Activated naive CD4-positive, alpha-beta T cell treated with anti-CD3 and anti-CD28 coated beads, Interleukin-2, amount 10 ng/mL, durations not matched to agents 7 days and 5 days (primary cell): ENCODE results near the gene OSBPL9.
"Not testable (repeated sequence)": the region's sequence is repeated elsewhere in the genome, so short reads cannot be mapped to it uniquely, and the experiment has no call there.

ENCODE experiments used
- CTCF ChIA-PET: fragments of 350-600 bp; sonication (Branson Sonifier 250); formaldehyde crosslinking; loops from one replicate; lab custom pipeline; 2021; ENCODE audit warnings: antibody characterized with exemption; lab: Charles Lee
- DNase-seq: peaks from one replicate; pipeline ENCODE4 v3.0.0-alpha.2; 2020
- H3K27ac Mint-ChIP-seq: one replicate; pipeline ENCODE4 v1.8.0; 2021; ENCODE audit warnings: mild to moderate bottlenecking, moderate library complexity, mixed read lengths
- H3K27me3 Mint-ChIP-seq: one replicate; pipeline ENCODE4 v1.8.0; 2021; ENCODE audit warnings: mild to moderate bottlenecking, mixed read lengths
- H3K36me3 Mint-ChIP-seq: one replicate; pipeline ENCODE4 v1.8.0; 2021; ENCODE audit warnings: mixed read lengths
- H3K4me1 Mint-ChIP-seq: one replicate; pipeline ENCODE4 v1.8.0; 2021; ENCODE audit warnings: mixed read lengths
- H3K4me3 Mint-ChIP-seq: one replicate; pipeline ENCODE4 v1.8.0; 2021; ENCODE audit warnings: mild to moderate bottlenecking, moderate library complexity, mixed read lengths
- H3K9me3 Mint-ChIP-seq: one replicate; pipeline ENCODE4 v1.8.0; 2021; ENCODE audit warnings: mixed read lengths

The OSBPL9 gene

DNA sequence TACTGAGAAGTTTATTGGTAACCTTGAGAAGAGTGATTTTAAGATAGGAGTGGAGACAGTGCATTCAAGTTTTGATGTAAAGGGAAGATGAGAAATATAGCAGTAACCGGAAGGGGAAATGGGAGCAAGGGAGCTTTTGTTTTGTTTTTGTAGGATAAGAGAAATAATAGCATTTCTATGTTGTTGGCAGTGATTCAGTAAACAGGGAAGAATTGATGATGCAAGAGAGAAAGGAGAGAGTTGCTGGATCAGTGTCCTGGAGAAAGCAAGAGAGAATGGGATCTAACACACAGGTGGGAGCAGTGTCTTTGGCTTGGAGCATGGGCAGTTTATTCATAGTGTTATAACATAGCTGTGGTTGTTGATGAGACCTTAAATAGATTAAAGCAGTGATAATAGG, 56.4 kb downstream of the OSBPL9 start:
- no peaks in the 10 kb centered on the region for H3K27me3 Mint-ChIP-seq
- CTCF ChIA-PET = no interaction called here

DNA sequence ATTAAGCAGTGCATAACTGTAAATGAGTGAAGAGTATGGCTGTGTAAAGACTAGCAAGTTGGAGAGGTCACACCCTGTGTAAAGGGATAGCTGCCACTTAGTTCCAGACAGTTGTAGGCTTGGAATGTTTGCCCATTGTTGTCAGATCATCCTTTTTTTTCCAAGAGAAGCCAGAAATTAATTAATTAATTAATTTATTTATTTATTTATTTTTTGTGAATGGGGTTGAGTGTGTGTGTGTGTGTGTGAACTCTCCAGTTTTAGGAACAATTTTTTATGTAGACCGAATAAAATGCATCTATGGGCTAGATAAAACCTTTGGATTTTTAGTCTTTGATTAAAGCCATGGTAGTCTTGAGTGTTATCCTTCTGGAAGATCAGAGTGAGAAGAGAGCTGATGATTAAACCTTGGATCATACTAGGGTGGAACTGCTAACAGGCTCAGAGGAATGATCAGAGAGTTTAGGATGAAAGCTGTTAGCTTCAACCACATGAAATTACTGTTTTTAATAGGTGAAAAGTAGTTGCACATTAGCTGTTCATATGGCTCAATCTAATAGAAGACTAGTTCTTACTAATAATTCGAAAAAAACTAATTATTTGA, 58.4 kb downstream of the OSBPL9 start:
- H3K4me1 Mint-ChIP-seq = peaks cover 3% of the 10 kb centered on the region
- CTCF ChIA-PET = no interaction called here
- no peak overlapping the region for H3K27ac Mint-ChIP-seq
- no peaks in the 10 kb centered on the region for H3K27me3 Mint-ChIP-seq
- no peaks in the 10 kb centered on the region for H3K9me3 Mint-ChIP-seq
- no peaks in the 10 kb centered on the region for H3K36me3 Mint-ChIP-seq
- H3K4me3 Mint-ChIP-seq = no peak overlapping the region
- no peak for DNase-seq

More for the DNA sequence above, 56.4 kb downstream of the OSBPL9 start:
- H3K4me3 Mint-ChIP-seq = no peak overlapping the region
- H3K36me3 Mint-ChIP-seq = no peaks in the 10 kb centered on the region
- no peaks in the 10 kb centered on the region for H3K9me3 Mint-ChIP-seq
- no peak overlapping the region for H3K27ac Mint-ChIP-seq
- no peak for DNase-seq
- no peaks in the 10 kb centered on the region for H3K4me1 Mint-ChIP-seq

DNA sequence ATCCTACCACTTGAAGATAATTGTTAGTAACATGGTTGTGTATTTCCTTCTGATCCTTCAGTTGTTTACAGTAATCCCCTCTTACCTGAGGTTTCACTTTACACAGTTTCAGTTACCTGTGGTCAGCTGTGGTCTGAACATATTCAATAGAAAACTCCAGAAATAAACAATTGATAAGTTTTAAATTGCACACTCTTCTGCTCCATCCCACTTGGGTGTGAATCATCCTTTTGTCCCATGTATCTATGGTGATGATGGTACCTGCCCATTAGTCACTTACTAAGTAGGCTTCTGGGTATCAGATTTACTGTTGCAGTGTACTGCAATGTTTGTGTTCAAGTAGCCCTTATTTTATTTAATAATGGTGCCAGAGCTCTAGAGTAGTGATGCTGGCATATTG, 62.5 kb downstream of the OSBPL9 start:
- Mint-ChIP-seq H3K4me1 (peaks cover 3% of the 10 kb centered on the region), H3K4me3 (no peak overlapping the region), H3K27ac (no peak overlapping the region), H3K36me3 (no peaks in the 10 kb centered on the region), H3K9me3 (no peaks in the 10 kb centered on the region), H3K27me3 (no peaks in the 10 kb centered on the region)
- CTCF ChIA-PET = no interaction called here
- DNase-seq = no peak

DNA sequence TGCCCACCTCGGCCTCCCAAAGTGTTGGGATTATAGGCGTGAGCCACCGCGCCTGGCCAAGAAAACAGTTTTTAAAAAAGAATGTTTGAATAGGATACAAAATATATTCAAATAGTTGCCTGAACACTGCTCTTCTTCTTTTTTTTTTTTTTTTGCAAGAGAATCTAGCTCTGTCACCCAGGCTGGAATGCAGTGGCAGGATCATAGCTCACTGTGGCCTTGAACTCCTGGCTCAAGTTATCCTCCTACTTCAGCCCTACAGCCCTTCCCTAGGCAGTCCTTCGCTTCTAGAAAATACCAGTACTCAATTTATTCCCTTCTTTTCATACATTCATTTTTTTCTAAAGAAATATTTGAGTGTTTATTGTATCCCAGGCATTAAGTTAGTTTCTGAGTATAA, 67.9 kb downstream of the OSBPL9 start:
- Mint-ChIP-seq H3K27ac (no peak overlapping the region), H3K27me3 (no peaks in the 10 kb centered on the region), H3K4me1 (no peaks in the 10 kb centered on the region), H3K9me3 (no peaks in the 10 kb centered on the region), H3K36me3 (no peaks in the 10 kb centered on the region), H3K4me3 (no peak overlapping the region)
- no peak for DNase-seq
- CTCF ChIA-PET = no interaction called here

DNA sequence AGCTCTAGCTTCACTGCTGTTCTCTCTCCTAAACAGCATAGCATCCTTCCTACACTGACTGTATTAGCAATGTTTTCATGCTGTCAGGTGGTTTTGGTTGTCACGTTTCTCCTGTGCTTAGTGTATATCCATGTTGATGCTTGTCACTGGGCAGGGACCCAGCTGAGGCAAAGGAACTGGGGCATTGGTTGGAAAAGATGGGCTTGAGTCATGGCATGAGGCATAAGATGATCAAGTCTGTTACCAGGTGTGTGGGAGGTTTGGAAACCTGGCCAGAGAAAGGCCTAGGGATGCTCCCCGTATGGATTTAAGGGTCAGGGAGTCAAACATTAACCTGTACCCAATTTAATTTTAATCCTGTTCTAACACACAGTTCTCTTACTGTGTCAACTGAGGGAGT, 69.6 kb downstream of the OSBPL9 start:
- H3K36me3 Mint-ChIP-seq = no peaks in the 10 kb centered on the region
- no peak overlapping the region for H3K4me3 Mint-ChIP-seq
- H3K27me3 Mint-ChIP-seq = no peaks in the 10 kb centered on the region
- CTCF ChIA-PET = interaction anchor here (0.5 kb wide), 1 partner anchor 101 kb away, joined by 3 read pairs; no protein-coding TSS in a partner anchor
- H3K9me3 Mint-ChIP-seq = no peaks in the 10 kb centered on the region
- no peaks in the 10 kb centered on the region for H3K4me1 Mint-ChIP-seq
- DNase-seq = no peak
- no peak overlapping the region for H3K27ac Mint-ChIP-seq

DNA sequence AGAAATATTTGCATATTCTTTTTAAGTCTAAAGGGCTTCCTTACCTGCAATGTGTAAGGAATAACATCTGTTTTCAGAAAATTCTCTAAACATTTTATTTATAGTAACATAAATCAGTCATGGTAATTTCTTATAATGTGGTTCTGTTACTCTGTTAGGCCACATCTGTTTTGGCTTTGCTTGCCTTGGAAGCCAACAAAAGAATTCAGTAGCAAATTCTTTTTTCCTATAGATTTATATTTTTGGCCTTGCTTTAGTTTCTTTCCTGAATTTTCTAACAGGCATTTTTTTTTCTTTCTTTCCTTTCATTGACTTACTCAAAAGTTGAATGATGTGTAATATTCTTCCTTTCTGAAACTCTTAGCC, 72.2 kb downstream of the OSBPL9 start:
- Mint-ChIP-seq H3K4me1 (no peaks in the 10 kb centered on the region), H3K27me3 (no peaks in the 10 kb centered on the region), H3K27ac (no peak overlapping the region), H3K4me3 (no peak overlapping the region), H3K36me3 (no peaks in the 10 kb centered on the region), H3K9me3 (no peaks in the 10 kb centered on the region)
- DNase-seq = no peak
- CTCF ChIA-PET = interaction anchor here (0.9 kb wide), 1 partner anchor 120 kb away, joined by 3 read pairs; no protein-coding TSS in a partner anchor

DNA sequence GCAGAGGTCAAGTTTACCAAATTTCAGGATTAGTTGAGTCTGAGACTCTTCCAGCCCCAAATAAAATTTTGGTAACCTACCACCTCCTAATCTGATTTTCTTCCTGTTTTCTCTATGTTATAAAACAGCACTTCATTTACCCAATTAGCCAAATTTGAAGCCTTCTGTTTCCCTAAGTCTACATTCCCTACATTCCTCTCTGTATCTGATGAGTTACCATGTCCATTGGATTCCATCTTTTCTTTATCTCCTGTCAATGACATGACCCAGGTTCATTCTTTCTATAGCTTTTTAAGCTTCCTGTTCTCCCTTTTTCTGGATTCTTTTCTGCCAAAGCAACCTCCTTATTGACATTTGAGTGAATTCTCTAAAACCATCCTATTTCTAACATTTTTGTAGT, 72.8 kb downstream of the OSBPL9 start:
- Mint-ChIP-seq H3K4me1 (no peaks in the 10 kb centered on the region), H3K9me3 (no peaks in the 10 kb centered on the region), H3K4me3 (no peak overlapping the region), H3K27ac (no peak overlapping the region), H3K36me3 (no peaks in the 10 kb centered on the region), H3K27me3 (no peaks in the 10 kb centered on the region)
- CTCF ChIA-PET = no interaction called here
- DNase-seq = no peak

- no peaks in the 10 kb centered on the region for H3K27me3 Mint-ChIP-seq
- no peak for DNase-seq
- CTCF ChIA-PET = interaction anchor here (0.6 kb wide), 1 partner anchor 358 kb away, joined by 3 read pairs; no protein-coding TSS in a partner anchor
- H3K9me3 Mint-ChIP-seq = no peaks in the 10 kb centered on the region
- H3K4me1 Mint-ChIP-seq = no peaks in the 10 kb centered on the region
- H3K4me3 Mint-ChIP-seq = no peak overlapping the region
- H3K27ac Mint-ChIP-seq = no peak overlapping the region
- no peaks in the 10 kb centered on the region for H3K36me3 Mint-ChIP-seq
These were observed 73.5 kb downstream of the OSBPL9 start for GRCh38 chr1:51690285-51690961.

GRCh38 chr1:51691920-51692319, 75.0 kb downstream of the OSBPL9 start:
- CTCF ChIA-PET = no interaction called here
- Mint-ChIP-seq H3K9me3 (no peaks in the 10 kb centered on the region), H3K4me1 (no peaks in the 10 kb centered on the region), H3K27ac (no peak overlapping the region), H3K4me3 (no peak overlapping the region), H3K27me3 (no peaks in the 10 kb centered on the region), H3K36me3 (no peaks in the 10 kb centered on the region)
- no peak for DNase-seq

GRCh38 chr1:51693419-51694155, 76.7 kb downstream of the OSBPL9 start:
- DNase-seq = no peak
- H3K4me1 Mint-ChIP-seq = no peaks in the 10 kb centered on the region
- CTCF ChIA-PET = no interaction called here
- H3K36me3 Mint-ChIP-seq = no peaks in the 10 kb centered on the region
- H3K4me3 Mint-ChIP-seq = no peak overlapping the region
- no peak overlapping the region for H3K27ac Mint-ChIP-seq
- no peaks in the 10 kb centered on the region for H3K27me3 Mint-ChIP-seq
- H3K9me3 Mint-ChIP-seq = no peaks in the 10 kb centered on the region

DNA sequence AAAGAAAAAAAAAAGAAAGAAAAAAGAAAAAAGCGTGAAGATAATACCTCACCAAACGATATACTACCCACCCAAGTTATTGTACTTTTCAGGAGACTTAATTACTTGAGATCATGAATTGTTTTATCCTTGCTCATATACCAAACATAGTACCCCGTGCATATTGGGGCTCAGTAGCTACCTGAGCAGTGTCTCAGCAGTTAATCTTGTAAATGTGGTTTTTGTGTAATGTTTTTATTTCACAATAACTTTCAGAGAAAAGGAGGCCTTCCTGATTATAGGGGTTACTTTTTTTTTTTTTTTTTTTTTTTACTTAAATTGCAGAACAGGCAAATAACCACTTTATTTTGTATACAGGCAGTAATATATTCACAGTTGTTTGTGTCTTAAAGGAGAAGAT, 80.3 kb downstream of the OSBPL9 start:
- Mint-ChIP-seq H3K4me1 (no peaks in the 10 kb centered on the region), H3K27ac (no peak overlapping the region), H3K9me3 (no peaks in the 10 kb centered on the region), H3K27me3 (no peaks in the 10 kb centered on the region), H3K4me3 (no peak overlapping the region), H3K36me3 (no peaks in the 10 kb centered on the region)
- DNase-seq = no peak
- CTCF ChIA-PET = no interaction called here

DNA sequence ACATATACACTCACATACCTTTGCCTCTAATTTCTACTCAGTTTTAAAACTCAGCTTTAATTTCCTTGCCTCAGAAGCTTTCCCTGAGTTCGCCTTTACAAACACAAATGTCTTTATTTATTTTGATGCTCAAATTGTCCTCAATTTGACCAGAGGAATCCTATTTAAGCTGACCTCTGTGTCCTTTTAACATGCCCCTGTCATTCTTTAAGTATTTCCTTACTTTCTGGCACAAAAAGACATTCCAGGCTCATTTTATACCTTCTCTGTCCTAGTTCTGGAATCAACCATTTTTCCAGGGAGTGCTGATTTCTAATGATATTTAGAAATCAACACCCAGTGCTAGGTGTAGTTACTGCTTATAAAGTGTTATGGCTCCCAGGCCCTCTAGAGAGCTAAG, 82.5 kb downstream of the OSBPL9 start:
- H3K36me3 Mint-ChIP-seq = no peaks in the 10 kb centered on the region
- no peaks in the 10 kb centered on the region for H3K4me1 Mint-ChIP-seq
- no peak overlapping the region for H3K4me3 Mint-ChIP-seq
- no peaks in the 10 kb centered on the region for H3K9me3 Mint-ChIP-seq
- no peaks in the 10 kb centered on the region for H3K27me3 Mint-ChIP-seq
- no peak for DNase-seq
- H3K27ac Mint-ChIP-seq = no peak overlapping the region
- CTCF ChIA-PET = no interaction called here

- H3K36me3 Mint-ChIP-seq, H3K27ac Mint-ChIP-seq, DNase-seq, CTCF ChIA-PET, H3K4me1 Mint-ChIP-seq, H3K4me3 Mint-ChIP-seq, H3K27me3 Mint-ChIP-seq, H3K9me3 Mint-ChIP-seq: not testable (repeated sequence)
These were observed 84.9 kb downstream of the OSBPL9 start for GRCh38 chr1:51701782-51702181.

- CTCF ChIA-PET, H3K9me3 Mint-ChIP-seq, H3K4me1 Mint-ChIP-seq, DNase-seq, H3K27ac Mint-ChIP-seq, H3K36me3 Mint-ChIP-seq, H3K4me3 Mint-ChIP-seq, H3K27me3 Mint-ChIP-seq: not testable (repeated sequence)
These were observed 85.3 kb downstream of the OSBPL9 start for GRCh38 chr1:51702220-51702619.

GRCh38 chr1:51705035-51705434, 88.1 kb downstream of the OSBPL9 start:
- DNase-seq = no peak
- Mint-ChIP-seq H3K27ac (no peak overlapping the region), H3K4me1 (no peaks in the 10 kb centered on the region), H3K9me3 (no peaks in the 10 kb centered on the region), H3K36me3 (no peaks in the 10 kb centered on the region), H3K27me3 (no peaks in the 10 kb centered on the region), H3K4me3 (no peak overlapping the region)
- CTCF ChIA-PET = no interaction called here
